Ureter (tissue), 1 donor: ENCODE data around the gene DRG2. TPM values are rescaled to one million over a fixed set of nuclear protein-coding genes. Genes with fewer than 3 reads are reported as not detected.

Experiments
- DNase-seq: peaks from one replicate; pipeline ENCODE4 v3.0.0-alpha.2; 2020; ENCODE audit warnings: low spot score
- total RNA-seq: library from RNA; stranded (reverse); gene quantifications from one replicate; pipeline ENCODE4 v1.2.4, GENCODE V29; 2023
- donor health status: DM: yes; HTN: yes; CAD: no.

Gene DRG2
- total RNA-seq, 1 donor from 2014 or later, result 56.3 TPM

- DNase-seq, result no peak
These were observed 13.0 kb upstream of the DRG2 start for GRCh38 chr17:18074566-18075272.

GRCh38 chr17:18076936-18077335 is 10.8 kb upstream of the DRG2 start:
- no peak for DNase-seq

- DNase-seq, result no peak
These were observed 8.2 kb upstream of the DRG2 start for GRCh38 chr17:18079543-18079942.

- DNase-seq, result no peak
These were observed 3.5 kb upstream of the DRG2 start for GRCh38 chr17:18084256-18084655.

GRCh38 chr17:18089613-18090012 is 1.9 kb downstream of the DRG2 start:
- DNase-seq, result no peak

GRCh38 chr17:18093616-18094408 is 6.1 kb downstream of the DRG2 start:
- DNase-seq, result no peak

- DNase-seq, result no peak
These were observed 6.7 kb downstream of the DRG2 start for GRCh38 chr17:18094409-18094807.

- no peak for DNase-seq
These were observed 11.8 kb downstream of the DRG2 start for GRCh38 chr17:18099516-18099915.

- no peak for DNase-seq
These were observed 12.9 kb downstream of the DRG2 start for GRCh38 chr17:18100616-18101015.

GRCh38 chr17:18101828-18102227 is 14.1 kb downstream of the DRG2 start:
- DNase-seq, result no peak

GRCh38 chr17:18102640-18103039 is 14.9 kb downstream of the DRG2 start:
- no peak for DNase-seq

- no peak for DNase-seq
These were observed 17.3 kb downstream of the DRG2 start for GRCh38 chr17:18105027-18105426.

- DNase-seq, result no peak
These were observed 17.8 kb downstream of the DRG2 start for GRCh38 chr17:18105595-18105994.

GRCh38 chr17:18106211-18106610 is 18.5 kb downstream of the DRG2 start:
- DNase-seq, result no peak

- no peak for DNase-seq
These were observed 19.5 kb downstream of the DRG2 start for GRCh38 chr17:18107061-18107790.

- no peak for DNase-seq
These were observed 20.2 kb downstream of the DRG2 start for GRCh38 chr17:18107971-18108370.

GRCh38 chr17:18108401-18109312 is 20.9 kb downstream of the DRG2 start, which contains the start of gene MYO15A:
MYO15A (plus strand) TSS chr17:18108756; CDS start chr17:18118801, 10,045 bp downstream.
- no peak for DNase-seq

- no peak for DNase-seq
These were observed 22.3 kb downstream of the DRG2 start for GRCh38 chr17:18109935-18110485.

GRCh38 chr17:18110636-18111145 is 22.9 kb downstream of the DRG2 start:
- no peak for DNase-seq

GRCh38 chr17:18111330-18111971 is 23.7 kb downstream of the DRG2 start:
- no peak for DNase-seq
